Mesendoderm (in vitro differentiated cells): Measurements from ENCODE around the gene CLCA4.

ENCODE experiments used
- DNase-seq: peaks from one replicate; pipeline ENCODE4 v3.0.0; 2013
- H2AK5ac ChIP-seq: 2 replicates; pipeline ENCODE4 v1.6.1; 2013; ENCODE audit warnings: low read length, inconsistent platforms
- H2BK120ac ChIP-seq: 2 replicates; pipeline ENCODE4 v1.6.1; 2013; ENCODE audit warnings: low read depth, mild to moderate bottlenecking, low read length, moderate library complexity, mixed read lengths
- H2BK15ac ChIP-seq: replicated peaks from 2 replicates; pipeline ENCODE4 v1.6.1; 2013; ENCODE audit warnings: low read depth, mild to moderate bottlenecking, moderate library complexity
- H2BK5ac ChIP-seq: 2 replicates; pipeline ENCODE4 v1.6.1; 2013; ENCODE audit warnings: low read length, inconsistent platforms
- H3K18ac ChIP-seq: 2 replicates; pipeline ENCODE4 v1.6.1; 2013; ENCODE audit warnings: mild to moderate bottlenecking, low read length, mixed read lengths
- H3K23ac ChIP-seq: one replicate; pipeline ENCODE4 v1.6.1; 2013; ENCODE audit warnings: low read length
- H3K27ac ChIP-seq: 2 replicates; pipeline ENCODE4 v1.5.1; 2013; ENCODE audit warnings: low read depth, mild to moderate bottlenecking, inconsistent platforms, low read length, moderate library complexity
- H3K27me3 ChIP-seq: 2 replicates; pipeline ENCODE4 v1.6.1; 2013; ENCODE audit warnings: low read length, control low read depth, mild to moderate bottlenecking, inconsistent platforms; ENCODE audit not compliant: insufficient read depth, poor library complexity
- H3K36me3 ChIP-seq: 2 replicates; pipeline ENCODE4 v1.6.1; 2013; ENCODE audit warnings: low read length, inconsistent platforms; ENCODE audit not compliant: control insufficient read depth, insufficient read depth
- H3K4ac ChIP-seq: one replicate; pipeline ENCODE4 v1.6.1; 2013; ENCODE audit warnings: low read depth, mild to moderate bottlenecking, low read length, moderate library complexity
- H3K4me1 ChIP-seq: 2 replicates; pipeline ENCODE4 v1.6.1; 2013; ENCODE audit warnings: low read depth, low read length, inconsistent platforms; ENCODE audit not compliant: control insufficient read depth
- H3K4me2 ChIP-seq: 2 replicates; pipeline ENCODE4 v1.6.1; 2013; ENCODE audit warnings: low read length
- H3K4me3 ChIP-seq: 2 replicates; pipeline ENCODE4 v1.5.1; 2013; ENCODE audit warnings: mild to moderate bottlenecking, low read length
- H3K56ac ChIP-seq: one replicate; pipeline ENCODE4 v1.6.1; 2013; ENCODE audit warnings: low read length
- H3K79me1 ChIP-seq: 2 replicates; pipeline ENCODE4 v1.6.1; 2013; ENCODE audit warnings: low read length, inconsistent platforms
- H3K79me2 ChIP-seq: 2 replicates; pipeline ENCODE4 v1.6.1; 2013; ENCODE audit warnings: mild to moderate bottlenecking, low read length; ENCODE audit not compliant: control insufficient read depth, insufficient read depth
- H3K9ac ChIP-seq: 2 replicates; pipeline ENCODE4 v1.6.1; 2013; ENCODE audit warnings: low read length, inconsistent platforms
- H4K5ac ChIP-seq: one replicate; pipeline ENCODE4 v1.6.1; 2013; ENCODE audit warnings: low read length
- H4K8ac ChIP-seq: one replicate; pipeline ENCODE4 v1.6.1; 2013; ENCODE audit warnings: low read depth, mild to moderate bottlenecking, control low read depth, low read length, moderate library complexity
- WGBS: extraction: QIAGEN DNeasy Blood & Tissue Kit; methylation state at CpG from one replicate; pipeline ENCODE4 v1.1.7; 2013; ENCODE audit warnings: low lambda C conversion rate, missing lambda C conversion rate; ENCODE audit not compliant: insufficient coverage; ENCODE audit errors: extremely low coverage; 5-methylcytosine and 5-hydroxymethylcytosine counted together

CLCA4 gene

GRCh38 chr1:86520789-86521521 lies 25.9 kb upstream of the CLCA4 start:
- no peak overlapping the region for H3K9ac ChIP-seq
- DNase-seq: no peak
- no peaks in the 10 kb centered on the region for H3K79me1 ChIP-seq
- H3K4ac ChIP-seq: no peak overlapping the region
- H2BK15ac ChIP-seq: no peak overlapping the region
- no peak overlapping the region for H3K23ac ChIP-seq
- no peak overlapping the region for H3K4me3 ChIP-seq
- no peak overlapping the region for H4K8ac ChIP-seq
- no peaks in the 10 kb centered on the region for H3K4me1 ChIP-seq
- WGBS: no CpG with 5 or more reads among the region's 4 CpGs
- H2BK5ac ChIP-seq: no peak overlapping the region
- no peak overlapping the region for H2BK120ac ChIP-seq
- H3K79me2 ChIP-seq: no peaks in the 10 kb centered on the region
- H3K4me2 ChIP-seq: no peak overlapping the region
- no peak overlapping the region for H3K27ac ChIP-seq
- H3K18ac ChIP-seq: no peak overlapping the region
- no peaks in the 10 kb centered on the region for H3K36me3 ChIP-seq
- no peak overlapping the region for H4K5ac ChIP-seq
- no peak overlapping the region for H3K56ac ChIP-seq
- H2AK5ac ChIP-seq: no peak overlapping the region
- no peaks in the 10 kb centered on the region for H3K27me3 ChIP-seq

DNA sequence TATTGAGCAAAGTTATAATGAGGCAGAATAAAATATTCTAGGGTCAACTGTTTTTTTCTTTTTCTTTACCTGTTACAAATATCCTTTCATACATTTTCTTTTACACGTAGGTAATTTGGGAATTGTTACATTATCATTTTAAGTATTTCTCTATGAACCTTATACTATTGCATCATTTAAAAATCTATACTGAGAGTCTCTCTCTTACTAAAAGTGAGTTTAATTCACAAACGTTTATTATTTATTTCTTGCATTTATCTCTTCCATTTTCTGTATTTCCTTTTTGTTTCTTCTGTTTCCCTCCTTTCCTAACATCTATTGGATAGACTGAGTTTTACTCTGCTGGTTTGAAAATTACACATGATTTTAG lies 25.4 kb upstream of the CLCA4 start:
- no peak overlapping the region for H3K4ac ChIP-seq
- H4K5ac ChIP-seq: no peak overlapping the region
- no peak overlapping the region for H3K56ac ChIP-seq
- H2AK5ac ChIP-seq: no peak overlapping the region
- H3K79me2 ChIP-seq: no peaks in the 10 kb centered on the region
- no peak overlapping the region for H3K4me3 ChIP-seq
- H2BK5ac ChIP-seq: no peak overlapping the region
- no peak overlapping the region for H3K4me2 ChIP-seq
- H2BK120ac ChIP-seq: no peak overlapping the region
- no peaks in the 10 kb centered on the region for H3K36me3 ChIP-seq
- no peaks in the 10 kb centered on the region for H3K4me1 ChIP-seq
- no peaks in the 10 kb centered on the region for H3K27me3 ChIP-seq
- DNase-seq: no peak
- no peak overlapping the region for H2BK15ac ChIP-seq
- WGBS: no CpG with 5 or more reads among the region's 2 CpGs
- no peak overlapping the region for H3K18ac ChIP-seq
- no peaks in the 10 kb centered on the region for H3K79me1 ChIP-seq
- no peak overlapping the region for H3K27ac ChIP-seq
- H3K9ac ChIP-seq: no peak overlapping the region
- no peak overlapping the region for H3K23ac ChIP-seq
- H4K8ac ChIP-seq: no peak overlapping the region

- H3K18ac ChIP-seq: no peak overlapping the region
- no peak overlapping the region for H2BK120ac ChIP-seq
- no peak overlapping the region for H3K23ac ChIP-seq
- no peaks in the 10 kb centered on the region for H3K36me3 ChIP-seq
- no peak overlapping the region for H4K8ac ChIP-seq
- no peak overlapping the region for H2BK5ac ChIP-seq
- H3K4me3 ChIP-seq: no peak overlapping the region
- H2AK5ac ChIP-seq: no peak overlapping the region
- no peak overlapping the region for H3K27ac ChIP-seq
- H3K9ac ChIP-seq: no peak overlapping the region
- DNase-seq: no peak
- WGBS: no CpG with 5 or more reads among the region's 3 CpGs
- no peak overlapping the region for H2BK15ac ChIP-seq
- H3K4ac ChIP-seq: no peak overlapping the region
- no peaks in the 10 kb centered on the region for H3K27me3 ChIP-seq
- no peaks in the 10 kb centered on the region for H3K4me1 ChIP-seq
- H3K4me2 ChIP-seq: no peak overlapping the region
- H4K5ac ChIP-seq: no peak overlapping the region
- H3K79me1 ChIP-seq: no peaks in the 10 kb centered on the region
- no peaks in the 10 kb centered on the region for H3K79me2 ChIP-seq
- H3K56ac ChIP-seq: no peak overlapping the region
Observed at GRCh38 chr1:86522240-86522639, 24.6 kb upstream of the CLCA4 start.

DNA sequence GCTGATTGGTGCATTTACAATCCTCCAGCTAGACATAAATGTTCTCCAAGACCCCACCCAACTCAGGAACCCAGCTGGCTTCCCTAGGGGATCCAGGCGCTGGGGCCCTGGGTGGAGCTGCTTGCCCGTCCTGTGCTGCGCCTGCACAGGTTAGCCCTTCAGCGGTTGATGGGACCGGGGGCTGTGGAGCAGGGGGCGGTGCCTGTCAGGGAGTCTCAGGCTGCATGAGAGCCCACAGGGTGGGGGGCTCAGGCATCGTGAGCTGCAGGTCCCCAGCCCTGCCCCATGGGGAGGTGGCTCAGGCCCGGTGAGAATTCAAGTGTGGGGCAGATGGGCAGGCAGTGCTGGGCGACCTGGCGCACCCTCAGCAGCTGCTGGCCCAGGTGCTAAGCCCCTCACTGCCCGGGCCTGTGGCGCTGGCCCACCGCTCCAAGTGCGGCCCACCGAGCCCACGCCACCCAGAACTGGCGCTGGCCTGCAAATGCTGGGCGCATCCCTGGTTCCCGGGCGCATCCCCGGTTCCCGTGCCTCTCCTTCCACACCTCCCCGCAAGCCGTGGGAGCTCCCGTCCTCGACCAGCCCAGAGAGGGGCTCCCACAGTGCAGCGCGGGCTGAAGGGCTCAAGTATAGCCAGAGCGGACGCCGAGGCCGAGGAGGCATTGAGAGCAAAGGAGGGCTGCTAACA lies 23.1 kb upstream of the CLCA4 start:
- H3K23ac ChIP-seq: no peak overlapping the region
- no peak overlapping the region for H2BK5ac ChIP-seq
- no peak overlapping the region for H3K4me2 ChIP-seq
- H3K4ac ChIP-seq: no peak overlapping the region
- H3K4me3 ChIP-seq: no peak overlapping the region
- no peaks in the 10 kb centered on the region for H3K27me3 ChIP-seq
- no peak overlapping the region for H3K27ac ChIP-seq
- H3K79me1 ChIP-seq: no peaks in the 10 kb centered on the region
- H4K5ac ChIP-seq: no peak overlapping the region
- DNase-seq: no peak
- H3K18ac ChIP-seq: no peak overlapping the region
- H3K9ac ChIP-seq: no peak overlapping the region
- H3K79me2 ChIP-seq: no peaks in the 10 kb centered on the region
- no peak overlapping the region for H2BK15ac ChIP-seq
- WGBS: no CpG with 5 or more reads among the region's 32 CpGs
- H2AK5ac ChIP-seq: no peak overlapping the region
- no peak overlapping the region for H2BK120ac ChIP-seq
- H4K8ac ChIP-seq: no peak overlapping the region
- H3K36me3 ChIP-seq: no peaks in the 10 kb centered on the region
- no peaks in the 10 kb centered on the region for H3K4me1 ChIP-seq
- no peak overlapping the region for H3K56ac ChIP-seq

- H3K18ac ChIP-seq: no peak overlapping the region
- no peak overlapping the region for H3K4me3 ChIP-seq
- no peaks in the 10 kb centered on the region for H3K4me1 ChIP-seq
- H2BK15ac ChIP-seq: no peak overlapping the region
- H3K36me3 ChIP-seq: no peaks in the 10 kb centered on the region
- no peaks in the 10 kb centered on the region for H3K27me3 ChIP-seq
- H2BK120ac ChIP-seq: no peak overlapping the region
- H2BK5ac ChIP-seq: no peak overlapping the region
- H2AK5ac ChIP-seq: no peak overlapping the region
- no peak overlapping the region for H3K23ac ChIP-seq
- no peaks in the 10 kb centered on the region for H3K79me2 ChIP-seq
- no peak overlapping the region for H3K27ac ChIP-seq
- no peak overlapping the region for H3K4me2 ChIP-seq
- WGBS: no CpG with 5 or more reads among the region's 4 CpGs
- no peaks in the 10 kb centered on the region for H3K79me1 ChIP-seq
- no peak overlapping the region for H3K9ac ChIP-seq
- no peak overlapping the region for H4K5ac ChIP-seq
- no peak overlapping the region for H4K8ac ChIP-seq
- H3K4ac ChIP-seq: no peak overlapping the region
- DNase-seq: no peak
- no peak overlapping the region for H3K56ac ChIP-seq
Observed at GRCh38 chr1:86527306-86527705, 19.6 kb upstream of the CLCA4 start.
